GM20431 (cell line): ENCODE data around the gene GGA1.

Experiments used
- in situ Hi-C: fragments of 300-500 bp; cut with MseI, MboI; formaldehyde crosslinking; loops from one replicate; pipeline ENCODE4 v1.15.0; 2020; ENCODE audit warnings: low sequenced_read_pairs; ENCODE audit not compliant: unreplicated experiment

Gene GGA1

GRCh38 chr22:37669586-37669985, 61.0 kb downstream of the GGA1 start:
- in situ Hi-C loops, result no loop called here

GRCh38 chr22:37672206-37672919, 63.7 kb downstream of the GGA1 start:
- in situ Hi-C loops, result no loop called here

GRCh38 chr22:37672920-37673455, 64.4 kb downstream of the GGA1 start:
- in situ Hi-C loops, result no loop called here

- in situ Hi-C loops, result no loop called here
Measured at GRCh38 chr22:37674248-37674647, 65.6 kb downstream of the GGA1 start.

GRCh38 chr22:37674951-37675929, 66.6 kb downstream of the GGA1 start, which contains the start of gene LGALS1:
LGALS1 (plus strand) TSS chr22:37675636; CDS start chr22:37675703, 67 bp downstream.
- in situ Hi-C loops, result no loop called here

GRCh38 chr22:37675930-37676735, 67.5 kb downstream of the GGA1 start:
- in situ Hi-C loops, result no loop called here

- in situ Hi-C loops, result no loop called here
Measured at GRCh38 chr22:37676736-37677492, 68.3 kb downstream of the GGA1 start.

GRCh38 chr22:37677493-37677974, 68.9 kb downstream of the GGA1 start:
- in situ Hi-C loops, result no loop called here

- in situ Hi-C loops, result no loop called here
Measured at GRCh38 chr22:37678372-37678771, 69.7 kb downstream of the GGA1 start.

GRCh38 chr22:37679670-37680069, 71.0 kb downstream of the GGA1 start:
- in situ Hi-C loops, result no loop called here

GRCh38 chr22:37680191-37680851, 71.7 kb downstream of the GGA1 start:
- in situ Hi-C loops, result no loop called here

GRCh38 chr22:37681001-37681424, 72.4 kb downstream of the GGA1 start:
- in situ Hi-C loops, result no loop called here

- in situ Hi-C loops, result no loop called here
Measured at GRCh38 chr22:37681556-37682049, 73.0 kb downstream of the GGA1 start.
